Measurements from ENCODE around the gene STAT4. TPM values are rescaled to one million over a fixed set of nuclear protein-coding genes. Genes with fewer than 3 reads are reported as not detected.

The STAT4 gene
- total and polyA plus RNA-seq, 5 donors from 2014 or later: 22.7 to 60.0 (median 28.8) TPM

DNA sequence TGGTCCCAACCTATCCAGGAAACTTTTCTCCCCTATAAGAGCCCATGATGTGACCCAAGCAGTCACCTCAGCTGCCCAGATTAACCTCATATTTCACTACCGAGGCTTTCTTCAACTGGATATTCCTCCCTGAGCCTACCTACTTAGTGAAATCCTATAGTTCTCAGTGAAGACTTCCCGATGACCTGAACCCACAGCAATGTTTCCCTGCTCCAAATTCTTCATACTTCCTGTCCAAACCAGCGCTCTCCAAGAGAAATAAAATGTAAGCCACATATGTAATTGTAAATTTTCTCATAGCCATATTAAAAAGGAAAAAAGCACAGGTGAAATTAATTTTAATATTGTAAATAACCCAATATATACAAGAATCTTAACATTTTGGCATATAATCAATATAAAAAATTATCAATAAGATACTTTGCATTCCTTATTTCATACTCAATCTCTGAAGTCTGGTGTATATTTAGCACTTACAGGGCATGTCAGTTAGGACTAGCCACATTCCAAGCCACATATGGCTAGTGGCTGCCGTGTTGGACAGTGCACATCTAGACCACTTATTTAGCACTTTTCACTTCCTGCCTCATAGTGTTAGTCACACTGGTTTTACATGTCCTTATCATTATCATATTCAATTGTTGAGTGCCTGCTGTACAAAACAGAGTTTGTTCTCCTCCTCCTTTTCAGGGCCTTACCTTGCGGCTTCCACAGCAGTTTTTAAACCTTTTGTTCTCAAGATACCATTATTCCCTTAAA, 1.9 kb upstream of the STAT4 start:
- Histone ChIP-seq H3K27ac (ENCODE audit: insufficient read depth, low read length, poor library complexity, severe bottlenecking) (peak overlapping the region; percentile 94), H3K36me3 (ENCODE audit: control insufficient read depth, insufficient read depth, low read length) (peaks cover 4% of the 10 kb centered on the region), H3K27me3 (ENCODE audit: control insufficient read depth, insufficient read depth, low read length) (no peaks in the 10 kb centered on the region), H3K4me1 (ENCODE audit: control insufficient read depth, insufficient read depth, low read length, poor library complexity, severe bottlenecking) (peaks cover 22% of the 10 kb centered on the region), H3K4me3 (ENCODE audit: low read depth, low read length) (no peak overlapping the region), H3K9me3 (ENCODE audit: control insufficient read depth in 2 of 2, low read length in 2 of 2) (no peaks in the 10 kb centered on the region)
- Mint-ChIP-seq H3K27ac (peak overlapping the region; percentile 9 to 97 (median 97)), H3K9me3 (no peaks in the 10 kb centered on the region), H3K4me3 (peak overlapping the region in 2 of 4 donors; percentile 45 to 68), H3K36me3 (peaks cover 4% of the 10 kb centered on the region), H3K27me3 (no peaks in the 10 kb centered on the region), H3K4me1 (peaks cover 5 to 42% (median 31%) of the 10 kb centered on the region in 4 donors)
- peak in 1 of 3 donors; percentile 46 for DNase-seq
- ATAC-seq (ENCODE audit: low read depth in 2 of 2): no peak

DNA sequence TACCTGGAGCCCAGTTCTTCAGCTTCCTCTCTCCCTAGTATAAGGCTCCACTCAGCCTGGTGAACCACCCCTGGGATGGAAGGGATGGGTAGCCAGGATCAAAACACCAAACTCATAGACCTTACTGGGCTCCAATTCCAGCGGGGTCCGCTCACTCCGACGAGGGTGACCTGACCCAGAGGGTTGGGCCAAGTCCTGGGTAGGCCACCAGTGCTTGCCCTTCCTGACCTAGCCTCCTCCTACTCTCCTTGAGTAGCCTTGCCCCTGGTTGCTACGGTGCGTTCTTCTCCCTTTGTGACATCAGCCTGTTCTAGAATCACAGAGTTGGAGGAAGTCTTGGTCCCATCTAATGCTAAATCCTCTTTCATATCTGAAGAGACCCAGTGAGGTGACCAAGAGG, 537 bp upstream of the STAT4 start:
- Histone ChIP-seq H3K27me3 (ENCODE audit: control insufficient read depth, insufficient read depth, low read length) (no peaks in the 10 kb centered on the region), H3K4me3 (ENCODE audit: low read depth, low read length) (peak overlapping the region; percentile 99), H3K4me1 (ENCODE audit: control insufficient read depth, insufficient read depth, low read length, poor library complexity, severe bottlenecking) (peaks cover 22% of the 10 kb centered on the region), H3K27ac (ENCODE audit: insufficient read depth, low read length, poor library complexity, severe bottlenecking) (peak overlapping the region; percentile 94), H3K9me3 (ENCODE audit: control insufficient read depth in 2 of 2, low read length in 2 of 2) (no peaks in the 10 kb centered on the region), H3K36me3 (ENCODE audit: control insufficient read depth, insufficient read depth, low read length) (peaks cover 15% of the 10 kb centered on the region)
- Mint-ChIP-seq H3K36me3 (peaks cover 14% of the 10 kb centered on the region), H3K27me3 (no peaks in the 10 kb centered on the region), H3K9me3 (no peaks in the 10 kb centered on the region), H3K4me3 (peak overlapping the region; percentile 83 to 98 (median 95)), H3K4me1 (peaks cover 5 to 51% (median 39%) of the 10 kb centered on the region in 4 donors), H3K27ac (peak overlapping the region; percentile 92 to 97 (median 97))
- no peak for DNase-seq
- no peak for ATAC-seq (ENCODE audit: low read depth in 2 of 2)

DNA sequence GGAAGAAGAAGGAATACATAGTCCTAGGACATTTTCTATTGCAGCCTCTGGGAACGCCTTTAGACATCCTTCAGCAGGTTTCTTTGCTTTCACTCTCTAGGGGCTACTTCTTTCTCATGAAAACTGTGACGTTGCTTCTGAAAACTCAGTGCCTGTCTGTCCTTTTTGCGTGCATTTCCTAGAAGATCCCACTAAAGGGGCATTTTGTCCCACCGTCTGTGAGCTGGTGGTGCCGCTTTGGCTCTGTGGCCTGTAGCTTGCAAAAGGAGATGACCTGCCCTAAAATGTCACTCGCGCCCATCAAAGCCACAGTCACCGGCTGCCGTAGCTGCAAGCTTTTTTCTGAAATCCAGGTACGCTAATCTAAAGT, 579 bp downstream of the STAT4 start:
- peaks cover 22% of the 10 kb centered on the region for H3K4me1 ChIP-seq (ENCODE audit: control insufficient read depth, insufficient read depth, low read length, poor library complexity, severe bottlenecking)
- H3K36me3 ChIP-seq (ENCODE audit: control insufficient read depth, insufficient read depth, low read length): peaks cover 26% of the 10 kb centered on the region
- peak; percentile 6 to 7 for ATAC-seq (ENCODE audit: low read depth in 2 of 2)
- H3K36me3 Mint-ChIP-seq: peaks cover 19% of the 10 kb centered on the region
- peaks cover 5 to 54% (median 37%) of the 10 kb centered on the region in 4 donors for H3K4me1 Mint-ChIP-seq
- H3K4me3 ChIP-seq (ENCODE audit: low read depth, low read length): peak overlapping the region; percentile 99
- DNase-seq: peak in 1 of 3 donors; percentile 61
- no peaks in the 10 kb centered on the region for H3K9me3 ChIP-seq (ENCODE audit: control insufficient read depth in 2 of 2, low read length in 2 of 2)
- no peaks in the 10 kb centered on the region for H3K9me3 Mint-ChIP-seq
- H3K27ac ChIP-seq (ENCODE audit: insufficient read depth, low read length, poor library complexity, severe bottlenecking): peak overlapping the region; percentile 94
- H3K4me3 Mint-ChIP-seq: peak overlapping the region; percentile 83 to 98 (median 95)
- peak overlapping the region; percentile 92 to 97 (median 97) for H3K27ac Mint-ChIP-seq
- H3K27me3 Mint-ChIP-seq: no peaks in the 10 kb centered on the region
- no peaks in the 10 kb centered on the region for H3K27me3 ChIP-seq (ENCODE audit: control insufficient read depth, insufficient read depth, low read length)

GRCh38 chr2:191149391-191149790, 1.4 kb downstream of the STAT4 start:
- Mint-ChIP-seq H3K9me3 (no peaks in the 10 kb centered on the region), H3K4me3 (peak overlapping the region; percentile 83 to 98 (median 95)), H3K27me3 (no peaks in the 10 kb centered on the region), H3K36me3 (peaks cover 24% of the 10 kb centered on the region), H3K27ac (peak overlapping the region; percentile 89 to 97 (median 96)), H3K4me1 (peaks cover 5 to 55% (median 41%) of the 10 kb centered on the region in 4 donors)
- no peak for DNase-seq
- H3K27me3 ChIP-seq (ENCODE audit: control insufficient read depth, insufficient read depth, low read length): no peaks in the 10 kb centered on the region
- H3K9me3 ChIP-seq (ENCODE audit: control insufficient read depth in 2 of 2, low read length in 2 of 2): no peaks in the 10 kb centered on the region
- peaks cover 22% of the 10 kb centered on the region for H3K4me1 ChIP-seq (ENCODE audit: control insufficient read depth, insufficient read depth, low read length, poor library complexity, severe bottlenecking)
- ATAC-seq (ENCODE audit: low read depth in 2 of 2): no peak
- peaks cover 31% of the 10 kb centered on the region for H3K36me3 ChIP-seq (ENCODE audit: control insufficient read depth, insufficient read depth, low read length)
- peak overlapping the region; percentile 99 for H3K4me3 ChIP-seq (ENCODE audit: low read depth, low read length)
- peak overlapping the region; percentile 94 for H3K27ac ChIP-seq (ENCODE audit: insufficient read depth, low read length, poor library complexity, severe bottlenecking)

DNA sequence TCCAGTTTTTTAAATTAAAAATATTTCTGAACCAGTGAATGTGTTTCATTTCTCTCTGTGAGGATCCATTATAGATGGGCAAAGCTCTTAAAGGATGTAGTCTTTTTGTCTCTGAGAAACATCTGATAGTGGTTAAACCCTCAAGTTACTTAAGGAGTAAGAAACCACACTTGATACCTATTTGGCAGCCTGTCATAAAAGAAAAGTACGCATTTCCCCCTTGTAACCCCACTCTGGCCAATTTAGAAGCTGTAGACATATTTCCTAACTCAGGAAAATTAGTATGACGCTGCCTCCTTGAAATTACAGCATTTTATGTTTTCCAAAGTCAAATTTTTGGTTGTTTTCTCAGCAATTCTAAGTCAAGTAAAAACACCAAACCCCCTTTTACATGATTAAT, 2.0 kb downstream of the STAT4 start:
- Histone ChIP-seq H3K27me3 (ENCODE audit: control insufficient read depth, insufficient read depth, low read length) (no peaks in the 10 kb centered on the region), H3K9me3 (ENCODE audit: control insufficient read depth in 2 of 2, low read length in 2 of 2) (no peaks in the 10 kb centered on the region), H3K27ac (ENCODE audit: insufficient read depth, low read length, poor library complexity, severe bottlenecking) (peak overlapping the region; percentile 94), H3K4me3 (ENCODE audit: low read depth, low read length) (peak overlapping the region; percentile 99), H3K36me3 (ENCODE audit: control insufficient read depth, insufficient read depth, low read length) (peaks cover 37% of the 10 kb centered on the region), H3K4me1 (ENCODE audit: control insufficient read depth, insufficient read depth, low read length, poor library complexity, severe bottlenecking) (peaks cover 22% of the 10 kb centered on the region)
- Mint-ChIP-seq H3K27me3 (no peaks in the 10 kb centered on the region), H3K4me1 (peaks cover 5 to 61% (median 47%) of the 10 kb centered on the region in 4 donors), H3K27ac (peak overlapping the region; percentile 89 to 97 (median 96)), H3K4me3 (peak overlapping the region; percentile 83 to 98 (median 95)), H3K36me3 (peaks cover 30% of the 10 kb centered on the region), H3K9me3 (no peaks in the 10 kb centered on the region)
- peak in 2 of 3 donors; percentile 37 to 63 for DNase-seq
- peak in 1 of 2 donors; percentile 20 for ATAC-seq (ENCODE audit: low read depth in 2 of 2)

DNA sequence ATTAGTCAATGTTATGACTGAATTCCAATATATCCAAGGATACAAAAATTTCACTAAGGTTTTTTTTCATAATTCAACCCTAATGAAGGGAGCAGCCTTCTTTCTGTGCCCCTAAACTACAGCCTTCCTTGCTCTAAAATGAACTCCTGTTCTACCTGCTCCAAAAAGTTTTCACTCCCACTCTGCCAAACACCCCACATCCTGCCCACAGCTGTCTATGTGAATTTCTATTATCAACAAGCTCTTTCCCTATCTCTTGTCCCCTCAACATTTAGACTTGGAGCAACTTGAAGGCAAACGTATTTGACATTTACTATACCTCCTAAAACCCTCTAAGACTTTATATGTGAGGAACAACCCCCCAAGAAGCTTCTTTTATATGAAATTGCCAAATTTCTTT, 2.5 kb downstream of the STAT4 start:
- Histone ChIP-seq H3K27ac (ENCODE audit: insufficient read depth, low read length, poor library complexity, severe bottlenecking) (peak overlapping the region; percentile 94), H3K27me3 (ENCODE audit: control insufficient read depth, insufficient read depth, low read length) (no peaks in the 10 kb centered on the region), H3K9me3 (ENCODE audit: control insufficient read depth in 2 of 2, low read length in 2 of 2) (no peaks in the 10 kb centered on the region), H3K4me3 (ENCODE audit: low read depth, low read length) (peak overlapping the region; percentile 99), H3K36me3 (ENCODE audit: control insufficient read depth, insufficient read depth, low read length) (peaks cover 41% of the 10 kb centered on the region), H3K4me1 (ENCODE audit: control insufficient read depth, insufficient read depth, low read length, poor library complexity, severe bottlenecking) (peaks cover 22% of the 10 kb centered on the region)
- H3K27ac Mint-ChIP-seq: peak overlapping the region; percentile 11 to 97 (median 96)
- H3K4me3 Mint-ChIP-seq: peak overlapping the region; percentile 22 to 98 (median 89)
- no peaks in the 10 kb centered on the region for H3K9me3 Mint-ChIP-seq
- DNase-seq (no peak), ATAC-seq (ENCODE audit: low read depth in 2 of 2) (no peak)
- peaks cover 30% of the 10 kb centered on the region for H3K36me3 Mint-ChIP-seq
- peaks cover 5 to 62% (median 47%) of the 10 kb centered on the region in 4 donors for H3K4me1 Mint-ChIP-seq
- H3K27me3 Mint-ChIP-seq: no peaks in the 10 kb centered on the region

DNA sequence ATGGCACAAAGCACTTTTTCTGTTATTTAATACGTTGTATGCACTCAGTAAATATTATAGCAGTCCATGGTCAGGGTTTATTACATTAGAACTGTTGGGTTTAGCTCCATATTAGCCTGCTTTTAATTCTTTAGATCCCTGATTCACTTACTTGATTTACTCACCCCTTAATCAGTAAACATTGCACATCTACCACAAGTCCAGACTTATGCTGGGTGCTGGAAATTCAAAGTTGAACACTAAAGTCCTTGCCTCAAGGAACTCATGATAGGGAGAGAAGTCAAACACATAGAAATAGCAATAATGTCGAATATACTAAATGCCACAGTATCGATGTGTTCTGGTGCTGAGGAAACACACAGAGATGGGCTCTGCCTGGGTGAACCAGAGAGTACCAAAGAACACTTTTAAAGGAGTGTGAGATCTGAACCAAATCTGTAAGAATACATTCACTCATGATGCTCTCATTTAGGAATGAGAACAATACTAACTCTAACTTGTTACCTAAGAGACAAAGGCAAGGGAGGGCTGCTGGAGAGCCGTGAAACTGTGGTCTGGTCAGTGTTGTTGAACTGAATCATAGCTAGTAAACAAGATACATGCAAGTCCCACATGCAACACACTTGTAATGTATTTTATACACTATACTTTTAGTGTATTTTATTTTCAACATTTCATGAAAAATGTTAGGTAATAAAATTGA, 4.9 kb downstream of the STAT4 start:
- Histone ChIP-seq H3K36me3 (ENCODE audit: control insufficient read depth, insufficient read depth, low read length) (peaks cover 42% of the 10 kb centered on the region), H3K27ac (ENCODE audit: insufficient read depth, low read length, poor library complexity, severe bottlenecking) (no peak overlapping the region), H3K9me3 (ENCODE audit: control insufficient read depth in 2 of 2, low read length in 2 of 2) (no peaks in the 10 kb centered on the region), H3K4me1 (ENCODE audit: control insufficient read depth, insufficient read depth, low read length, poor library complexity, severe bottlenecking) (peaks cover 15% of the 10 kb centered on the region), H3K27me3 (ENCODE audit: control insufficient read depth, insufficient read depth, low read length) (no peaks in the 10 kb centered on the region), H3K4me3 (ENCODE audit: low read depth, low read length) (peak overlapping the region; percentile 27)
- Mint-ChIP-seq H3K9me3 (peaks cover 0 to 1% (median 0%) of the 10 kb centered on the region in 7 donors), H3K4me1 (peaks cover 18 to 60% (median 47%) of the 10 kb centered on the region in 4 donors), H3K27me3 (no peaks in the 10 kb centered on the region), H3K27ac (peak overlapping the region in 1 of 3 donors; percentile 58), H3K4me3 (peak overlapping the region in 1 of 4 donors; percentile 22), H3K36me3 (peaks cover 39% of the 10 kb centered on the region)
- no peak for ATAC-seq (ENCODE audit: low read depth in 2 of 2)
- DNase-seq: no peak

All from CD4-positive, CD25-positive, alpha-beta regulatory T cell (primary cell).